Measurements from ENCODE around the gene PIGN.

The PIGN gene

GRCh38 chr18:61998957-61999356, 187.9 kb downstream of the PIGN start:
- DNase-seq: no peak

DNA sequence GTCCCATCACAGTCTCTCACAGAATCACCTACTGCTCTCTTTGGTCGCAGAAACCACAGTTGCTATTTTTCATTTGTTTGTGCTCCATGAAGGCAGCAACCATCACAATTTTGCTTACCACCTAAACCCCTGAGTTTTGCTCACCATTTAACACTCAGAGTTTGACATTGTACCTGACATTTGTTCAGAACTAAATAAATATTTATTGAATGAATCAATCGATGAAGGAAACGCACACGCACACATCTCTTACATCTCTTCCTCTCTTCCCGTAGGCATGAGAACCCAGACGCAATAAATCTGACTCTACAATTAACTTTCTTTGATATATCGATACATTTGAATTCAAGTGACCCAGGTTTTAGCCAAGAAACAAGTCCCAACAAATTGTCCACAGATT, 188.5 kb downstream of the PIGN start:
- DNase-seq: no peak

DNA sequence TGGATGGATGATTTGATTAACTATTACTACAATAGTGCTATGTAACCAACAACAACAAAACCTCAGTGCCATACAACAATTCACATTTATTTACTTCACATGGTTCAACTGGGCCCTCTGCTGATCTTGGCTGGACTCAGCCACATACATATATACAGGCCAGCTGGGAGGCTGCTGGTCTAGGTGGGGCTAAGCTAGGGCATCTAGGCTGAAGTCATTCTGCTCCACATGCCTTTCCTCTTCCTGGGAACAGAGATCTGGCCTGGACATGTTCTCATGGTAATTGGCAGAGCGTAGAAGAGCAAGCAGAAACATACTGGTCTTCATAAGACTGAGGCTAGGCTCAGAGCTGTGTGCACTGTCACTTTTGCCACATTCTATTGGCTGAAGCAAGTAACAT, 191.2 kb downstream of the PIGN start:
- no peak for DNase-seq

GRCh38 chr18:61993831-61994230, 193.0 kb downstream of the PIGN start:
- no peak for DNase-seq

GRCh38 chr18:61992923-61993322, 193.9 kb downstream of the PIGN start:
- no peak for DNase-seq

- DNase-seq: no peak
These were observed 194.6 kb downstream of the PIGN start for GRCh38 chr18:61992285-61992684.

DNA sequence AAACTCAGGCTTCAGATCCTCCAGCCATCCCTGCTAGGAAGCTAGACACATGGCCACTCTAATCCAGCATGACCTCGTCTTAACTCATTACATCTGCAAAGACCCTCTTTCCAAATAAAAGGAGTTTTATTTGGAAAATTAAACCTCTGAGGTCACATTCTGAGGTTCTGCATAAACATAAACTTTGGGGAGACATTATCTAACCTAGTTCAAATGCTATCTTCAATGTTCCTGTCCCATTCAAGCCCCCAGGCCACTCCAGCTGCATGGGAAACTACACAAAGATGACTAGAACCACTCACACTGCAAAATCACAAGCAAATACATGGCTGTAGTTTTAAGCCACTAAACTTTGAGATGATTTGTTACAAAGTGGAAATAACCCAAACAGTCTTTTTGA, 195.0 kb downstream of the PIGN start:
- no peak for DNase-seq

DNA sequence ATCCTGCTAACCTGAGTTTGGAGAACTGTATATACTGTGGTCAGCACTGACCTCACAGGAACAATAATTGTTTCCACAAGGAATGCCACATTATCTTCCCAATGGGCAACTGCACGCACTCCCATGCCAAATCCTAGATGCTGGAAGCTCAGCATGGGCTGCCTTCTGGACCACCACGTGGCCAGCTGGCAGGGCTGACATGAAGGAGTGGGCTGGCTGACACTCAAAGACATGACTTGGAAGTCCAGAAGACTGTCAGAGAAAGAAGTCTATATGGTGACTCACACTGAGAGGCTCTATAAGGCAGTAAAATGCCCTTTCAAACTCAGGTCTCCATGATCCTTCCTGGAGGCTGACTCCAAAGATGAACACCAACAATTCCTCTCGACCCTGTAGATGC, 195.7 kb downstream of the PIGN start:
- DNase-seq: no peak

All from effector CD8-positive, alpha-beta T cell (primary cell).